ENCODE data around the gene ZBED3. TPM values are rescaled to one million over a fixed set of nuclear protein-coding genes. Genes with fewer than 3 reads are reported as not detected.

ZBED3 gene
- total RNA-seq, 1 donor from 2014 or later = 2.2 TPM

DNA sequence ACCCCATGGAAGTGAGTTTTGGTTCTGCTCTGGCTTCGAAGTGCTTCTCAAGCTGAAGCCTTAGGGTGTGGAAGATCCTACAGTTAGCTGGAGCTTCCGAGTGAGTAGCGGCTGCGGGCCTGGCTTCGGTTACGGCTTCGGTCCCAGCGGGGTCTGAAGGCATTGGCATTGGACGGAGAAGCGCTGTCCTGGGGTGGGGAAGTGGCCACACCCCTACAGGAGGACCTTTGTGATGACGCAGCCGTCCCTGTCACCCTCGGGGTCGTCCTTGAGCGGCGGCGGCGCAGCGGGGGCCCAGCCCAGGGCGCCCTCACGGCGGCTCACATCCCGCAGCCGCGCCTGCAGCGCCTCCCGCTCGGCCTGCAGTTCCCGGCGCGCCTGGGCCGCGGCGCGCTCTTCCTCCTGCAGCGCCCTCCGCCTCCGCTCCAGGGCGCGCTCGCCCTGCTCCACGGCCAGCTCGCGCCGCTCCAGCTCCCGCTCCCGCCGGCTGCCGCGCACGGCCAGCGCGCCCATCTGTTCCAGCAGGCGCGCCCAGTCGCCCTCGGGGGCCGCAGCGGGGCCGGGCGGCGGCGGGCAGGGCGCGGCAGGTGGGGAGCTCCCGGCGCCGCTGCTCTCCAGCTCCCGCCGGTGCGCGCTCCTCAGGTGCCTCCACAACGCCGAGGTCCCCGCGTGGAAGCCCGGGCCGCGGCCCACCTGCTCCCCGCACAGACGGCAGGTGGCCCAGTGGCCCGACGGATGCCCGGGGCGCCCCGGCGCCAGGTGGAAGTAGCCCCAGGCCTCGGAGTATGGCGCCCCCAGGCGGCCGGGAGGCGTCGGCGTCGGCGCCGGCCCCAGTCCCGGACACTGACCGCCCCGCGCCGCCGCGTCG is 9.9 kb downstream of the ZBED3 start:
- DNase-seq = peak; percentile 36

DNA sequence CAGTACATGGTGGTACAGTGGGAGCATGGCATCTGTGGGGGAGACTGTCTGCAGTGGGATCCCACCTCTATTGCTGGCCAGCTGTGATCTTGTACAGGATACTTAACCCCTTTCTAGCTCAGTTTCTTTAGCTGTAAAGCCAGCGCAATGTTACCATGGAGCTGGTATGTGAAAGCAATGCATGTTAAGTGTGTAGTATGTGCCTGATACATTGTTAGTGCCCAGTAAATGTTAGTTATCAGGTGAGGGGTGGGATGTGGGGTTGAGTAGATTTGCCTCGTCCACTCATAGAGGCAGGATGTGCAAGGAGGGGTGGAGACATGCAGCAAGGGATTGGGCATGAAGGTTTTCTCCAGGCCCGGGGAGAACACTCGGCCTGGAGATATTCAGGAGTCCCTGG is 12.3 kb downstream of the ZBED3 start:
- no peak for DNase-seq

DNA sequence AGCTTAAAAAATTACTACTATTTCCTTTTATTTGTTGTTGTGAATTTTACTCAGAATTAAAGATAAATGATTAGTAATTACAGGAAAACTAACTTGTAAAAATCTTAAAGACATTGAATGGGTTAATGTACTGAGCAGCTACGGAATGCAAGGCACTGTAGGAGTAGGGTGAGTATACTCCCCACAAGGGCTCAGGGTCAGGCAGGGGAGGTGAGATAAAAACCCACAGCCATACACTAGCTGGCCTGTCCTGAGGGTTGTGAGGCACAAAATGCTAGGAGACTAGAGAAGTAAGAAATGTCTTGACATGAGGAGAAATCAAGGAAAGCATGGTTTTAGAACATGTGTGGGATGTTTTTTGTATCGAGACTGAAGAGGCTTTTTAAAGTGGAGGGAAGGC is 13.4 kb downstream of the ZBED3 start:
- DNase-seq = no peak

DNA sequence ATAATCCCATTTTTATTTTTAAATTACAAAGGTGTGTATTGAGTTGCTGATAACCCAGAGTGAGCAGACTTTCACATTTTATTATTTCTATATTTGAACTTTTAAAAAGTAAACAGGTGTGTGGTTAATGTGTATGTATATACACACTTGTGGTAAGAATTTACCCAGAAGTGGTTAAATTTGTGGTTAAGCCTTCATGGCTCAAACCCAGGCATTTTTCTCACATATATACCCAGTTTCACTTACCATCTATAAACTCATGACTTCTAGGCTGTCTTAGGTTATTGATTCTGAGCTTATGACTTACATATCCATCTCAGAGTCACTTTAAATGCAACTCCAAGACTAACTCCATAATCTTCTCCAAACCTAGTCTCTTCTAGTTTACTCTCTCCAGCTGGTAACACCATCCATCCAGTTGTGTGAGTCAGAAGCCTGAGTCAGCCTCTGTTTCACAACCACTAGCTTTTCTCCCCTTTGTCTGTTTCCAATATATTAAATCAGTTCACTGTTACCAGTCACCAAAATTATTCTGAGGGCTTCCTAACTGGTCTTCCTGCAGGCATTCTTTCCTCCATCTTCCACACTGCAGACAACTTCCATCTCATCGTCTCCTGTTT is 20.2 kb downstream of the ZBED3 start:
- no peak for DNase-seq

DNA sequence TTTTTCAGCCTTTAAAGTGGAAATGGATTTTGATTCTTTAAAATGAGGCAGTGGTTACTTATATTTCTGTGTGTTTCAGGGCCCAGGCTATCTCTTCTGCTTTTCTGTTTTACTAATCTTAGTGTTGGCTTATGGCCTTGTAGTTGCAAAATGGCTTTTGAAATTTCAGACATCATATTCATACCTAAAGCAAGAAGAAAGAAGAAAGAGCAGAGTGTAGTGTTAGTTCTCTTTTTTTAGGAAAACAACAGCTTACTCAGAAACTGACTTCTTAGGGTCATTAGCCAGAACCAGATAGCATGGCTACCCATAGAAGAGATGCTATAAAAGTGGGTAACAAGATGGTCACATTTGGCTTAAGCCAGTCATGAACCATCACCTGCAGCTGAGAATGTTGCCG is 20.9 kb downstream of the ZBED3 start:
- no peak for DNase-seq

DNA sequence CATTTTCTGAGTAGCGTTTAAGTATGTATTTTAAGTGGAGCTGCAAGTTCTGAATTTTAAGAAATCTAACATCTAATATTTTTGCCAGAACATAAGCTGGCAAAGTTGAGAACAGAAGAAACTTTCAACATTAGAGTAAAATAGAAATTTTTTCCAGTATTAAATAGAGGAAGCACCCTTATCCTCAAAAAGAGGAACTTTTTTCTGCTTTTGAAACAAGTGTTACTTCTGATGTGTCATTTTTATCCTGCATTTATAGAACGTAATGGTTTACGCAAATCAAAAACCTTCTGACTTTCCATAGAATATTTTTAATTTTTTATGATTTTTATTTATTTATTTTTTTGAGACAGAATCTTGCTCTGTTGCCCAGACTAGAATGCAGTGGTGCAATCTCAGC is 21.8 kb downstream of the ZBED3 start:
- DNase-seq = no peak

DNA sequence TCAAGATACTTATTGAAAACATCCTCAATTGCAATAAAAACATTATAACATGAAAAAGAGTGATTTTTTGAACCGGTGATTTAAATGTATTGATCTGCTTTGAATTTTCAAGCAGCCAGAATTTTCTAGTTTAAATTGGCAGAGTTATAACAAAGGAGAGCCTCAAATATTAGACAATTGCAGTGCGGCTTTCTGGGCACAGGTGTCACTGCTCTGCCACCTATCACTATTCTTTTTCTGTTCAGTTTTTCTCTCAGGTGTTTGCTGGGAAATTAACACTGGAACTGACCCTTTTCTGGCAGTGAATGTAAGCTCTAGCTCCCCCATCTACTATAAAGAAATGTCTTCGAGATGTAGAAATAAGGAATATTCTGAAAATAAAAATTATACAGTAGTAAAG is 23.0 kb downstream of the ZBED3 start:
- DNase-seq = no peak

DNA sequence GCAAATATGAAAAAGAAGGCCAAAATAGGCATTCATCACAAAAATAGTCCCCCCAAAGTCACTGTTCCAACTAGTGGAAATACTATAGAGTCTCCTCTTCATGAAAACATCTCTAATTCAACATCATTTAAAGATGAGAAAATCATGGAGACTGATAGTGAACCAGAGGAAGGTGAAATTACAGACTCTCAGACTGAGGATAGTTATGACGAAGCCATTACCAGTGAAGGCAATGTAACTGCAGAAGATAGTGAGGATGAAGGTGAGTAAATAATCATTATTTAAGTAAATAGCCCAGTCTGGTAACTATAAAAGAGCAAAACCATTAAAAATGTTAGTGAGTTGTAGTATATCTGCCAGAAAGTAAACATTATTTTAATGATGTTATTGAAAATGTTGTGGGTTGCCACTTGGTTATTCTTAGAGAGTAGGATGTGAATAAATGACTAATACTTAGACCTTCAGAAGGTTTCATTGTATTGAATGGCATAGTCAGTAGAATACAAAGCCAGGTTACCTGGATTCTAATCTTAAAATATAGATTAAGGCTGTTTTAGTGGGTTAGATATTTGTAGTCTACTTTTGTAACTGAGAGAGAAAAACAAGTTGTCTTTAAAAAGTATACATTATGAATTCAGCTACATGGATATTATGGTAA is 40.5 kb downstream of the ZBED3 start:
- no peak for DNase-seq

DNA sequence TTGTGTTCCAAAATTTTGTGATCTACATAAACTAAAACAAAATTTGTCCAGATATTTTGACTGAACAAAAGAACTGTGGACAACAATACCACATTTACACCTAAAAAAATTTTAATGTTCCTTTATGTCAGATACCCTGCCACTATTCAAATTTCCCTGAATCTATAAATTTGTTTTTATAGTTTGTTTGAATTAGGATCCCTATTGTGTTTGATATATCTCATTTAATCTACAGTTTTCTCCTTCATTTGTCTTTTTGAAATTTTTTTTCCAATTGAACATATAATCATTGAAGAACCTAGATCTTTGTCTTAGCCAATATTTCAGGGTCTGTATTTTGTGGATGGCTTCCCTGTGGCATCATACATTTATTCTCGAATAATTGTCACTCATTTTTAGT is 51.1 kb downstream of the ZBED3 start:
- DNase-seq = no peak

DNA sequence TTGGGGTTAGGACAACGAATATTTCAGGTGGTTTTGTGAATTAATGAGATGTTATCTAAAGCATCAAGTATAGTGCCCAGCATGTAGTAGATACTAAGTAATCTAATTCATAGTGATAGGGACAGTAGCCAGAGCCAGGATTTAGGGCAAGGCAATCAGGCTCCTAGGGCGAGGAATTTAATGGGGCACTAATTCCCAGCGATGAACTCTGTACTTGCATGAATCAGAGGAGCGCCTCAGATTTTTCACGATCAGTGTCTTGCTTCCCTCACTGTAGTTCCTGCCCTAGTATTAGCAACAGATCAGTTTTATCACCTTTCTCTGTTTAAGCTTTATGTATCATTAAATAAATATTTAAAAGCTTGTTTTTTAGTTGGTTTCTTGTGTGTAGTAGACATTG is 53.7 kb downstream of the ZBED3 start:
- no peak for DNase-seq

DNA sequence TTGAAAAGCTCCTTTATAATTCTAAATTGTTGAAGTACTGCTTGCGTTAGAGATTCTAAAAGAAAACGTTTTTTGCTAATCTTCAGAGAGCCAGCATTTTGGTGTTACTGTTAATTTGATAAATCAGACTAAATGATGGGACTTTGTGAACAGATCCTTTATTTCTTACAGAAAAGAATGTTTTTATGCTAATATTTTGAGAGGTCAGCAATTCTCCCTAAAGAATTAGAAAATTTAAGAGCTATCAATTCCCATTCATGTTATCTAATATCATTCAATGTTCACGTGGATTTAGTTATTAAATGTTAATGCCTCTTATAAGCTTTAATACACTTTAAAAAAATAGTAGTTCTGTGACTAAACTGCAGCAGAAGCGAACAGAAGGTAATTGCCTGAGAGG is 54.5 kb downstream of the ZBED3 start:
- no peak for DNase-seq

DNA sequence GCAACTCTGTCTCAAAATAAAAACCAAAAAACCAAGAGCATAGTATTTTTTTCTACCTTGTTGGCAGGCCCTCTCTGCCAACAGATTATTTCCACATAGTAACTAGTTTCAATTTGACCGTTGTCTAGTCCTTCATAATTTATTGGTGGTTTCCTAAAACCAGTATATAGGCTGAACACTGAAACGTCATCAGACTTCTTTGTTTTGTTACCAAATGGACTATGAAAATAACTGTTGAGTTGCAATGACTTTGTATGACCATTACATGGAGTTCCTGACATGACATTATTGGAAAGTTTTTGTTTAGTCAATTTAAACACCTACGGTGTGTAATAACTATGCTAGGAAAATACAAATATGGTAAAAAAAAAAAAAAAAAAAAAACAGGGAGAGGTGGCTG is 55.2 kb downstream of the ZBED3 start:
- DNase-seq = no peak

DNA sequence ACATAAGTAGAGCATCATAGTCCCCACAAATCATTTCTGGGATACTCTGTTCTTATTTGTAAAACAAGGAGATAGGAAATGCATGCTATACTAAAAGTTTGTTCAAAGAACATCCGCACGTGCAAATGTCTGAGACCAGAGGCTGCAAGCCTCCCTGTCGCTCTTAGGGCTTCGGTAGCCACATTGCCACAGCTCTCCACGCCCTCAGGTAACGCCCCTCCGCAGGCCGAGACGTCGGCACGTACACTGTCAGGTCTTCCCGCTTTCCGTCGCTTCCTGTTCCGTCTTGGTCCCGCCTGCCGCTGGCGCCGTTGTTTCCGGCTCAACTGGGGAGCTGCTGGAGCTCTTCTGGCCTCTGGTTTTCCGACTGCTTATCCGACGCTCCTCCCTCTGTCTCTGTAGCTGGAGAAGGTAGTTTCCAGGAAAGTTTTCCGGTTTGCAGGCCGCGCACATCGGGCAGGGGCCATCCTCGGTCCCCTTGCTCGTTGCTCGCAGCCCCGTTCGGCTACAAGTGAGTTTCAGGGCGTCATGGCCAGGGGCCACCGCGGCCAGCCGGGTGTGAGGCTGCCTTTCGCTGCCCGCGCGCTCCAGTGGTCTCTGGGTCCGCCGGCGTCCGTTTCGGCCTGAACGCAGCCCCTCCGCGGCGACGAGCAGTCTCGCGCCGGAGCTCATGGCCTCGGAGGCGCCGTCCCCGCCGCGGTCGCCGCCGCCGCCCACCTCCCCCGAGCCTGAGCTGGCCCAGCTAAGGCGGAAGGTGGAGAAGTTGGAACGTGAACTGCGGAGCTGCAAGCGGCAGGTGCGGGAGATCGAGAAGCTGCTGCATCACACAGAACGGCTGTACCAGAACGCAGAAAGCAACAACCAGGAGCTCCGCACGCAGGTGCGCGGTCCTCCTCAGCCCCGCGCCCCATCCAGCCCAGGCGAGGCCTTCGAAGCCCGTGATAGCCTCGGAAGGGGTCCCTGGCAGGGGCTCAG is 56.7 kb downstream of the ZBED3 start, which contains the start of gene AGGF1:
AGGF1 (plus strand) TSS at position 308 of the 975 bp plus-strand sequence; CDS start at position 671, 363 bp downstream.
- DNase-seq = peak; percentile 92

DNA sequence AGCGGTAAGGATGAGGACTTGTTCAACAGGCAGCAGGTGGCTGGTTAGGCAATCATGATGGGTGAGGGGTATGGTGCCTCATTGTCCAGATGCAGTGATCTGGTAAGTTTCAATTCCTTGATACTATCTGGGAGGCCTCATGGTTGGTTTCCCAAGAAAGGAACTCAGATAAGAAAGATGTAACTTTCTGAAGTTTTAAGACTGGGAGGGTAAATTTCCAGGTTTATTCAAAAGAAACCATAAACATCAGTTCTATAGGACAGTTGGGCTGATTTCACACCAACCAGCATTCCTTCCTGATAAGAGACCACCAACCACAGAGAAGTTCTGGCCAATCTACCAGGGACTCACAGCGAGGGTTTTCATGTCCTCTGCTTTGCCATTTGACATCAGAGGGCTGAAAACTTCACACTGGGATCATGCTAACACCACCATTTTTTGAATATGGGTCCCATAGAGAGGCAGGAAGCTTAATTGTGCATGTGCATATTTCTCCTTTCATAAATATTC is 57.7 kb downstream of the ZBED3 start:
- DNase-seq = no peak

DNA sequence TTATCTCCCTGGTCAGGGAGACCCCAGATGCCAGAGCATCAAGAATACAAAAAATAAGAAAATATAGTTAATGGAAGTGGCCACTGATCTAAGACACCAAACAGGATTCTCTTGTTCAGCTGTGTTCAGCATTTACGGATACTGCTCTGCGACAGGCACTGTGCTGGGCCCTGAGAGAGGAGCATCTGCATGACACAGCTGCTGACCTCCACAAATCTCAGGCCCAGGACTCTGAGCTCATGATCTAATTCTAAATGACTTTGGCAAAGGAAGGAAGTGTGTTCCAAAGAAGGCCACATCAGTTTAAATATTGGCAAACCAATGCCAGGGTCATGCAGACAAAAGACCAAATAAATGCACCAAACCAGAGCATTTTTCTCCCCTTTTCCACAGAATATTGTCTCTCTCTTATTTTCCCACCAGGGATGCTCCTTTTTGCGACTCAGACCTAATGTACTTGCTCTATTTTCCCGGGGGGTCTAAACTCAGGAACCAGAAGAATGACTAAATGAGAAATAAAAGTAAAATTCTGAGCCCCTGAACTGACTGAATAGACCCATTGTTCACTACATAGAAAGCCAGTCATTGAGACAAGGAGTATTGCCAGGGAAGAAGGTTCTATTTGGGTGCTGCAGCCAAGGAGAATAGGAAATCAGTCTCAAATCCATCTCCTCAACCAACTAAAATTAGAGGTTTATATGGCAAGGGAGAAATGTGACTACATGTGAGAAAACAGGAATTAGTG is 58.3 kb downstream of the ZBED3 start:
- peak; percentile 18 for DNase-seq

DNA sequence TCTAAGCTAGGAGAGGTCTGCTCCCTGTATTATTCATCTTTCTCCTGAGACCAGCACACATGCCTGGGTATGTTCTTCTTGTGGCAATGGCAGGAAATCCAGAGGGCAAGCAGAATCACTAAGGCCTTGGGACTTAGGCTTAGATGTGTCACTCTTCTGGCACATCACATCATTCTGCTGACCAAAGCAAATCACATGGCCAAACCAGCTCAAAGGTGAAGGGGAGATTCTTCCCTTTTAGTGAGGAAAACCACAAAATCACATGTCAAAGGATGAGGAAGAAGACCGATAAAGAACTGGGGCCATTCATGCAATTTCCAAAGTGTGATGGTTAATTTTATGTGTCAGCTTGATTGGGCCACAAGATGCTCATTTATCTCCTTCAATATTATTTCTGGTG is 62.6 kb downstream of the ZBED3 start:
- DNase-seq = no peak

DNA sequence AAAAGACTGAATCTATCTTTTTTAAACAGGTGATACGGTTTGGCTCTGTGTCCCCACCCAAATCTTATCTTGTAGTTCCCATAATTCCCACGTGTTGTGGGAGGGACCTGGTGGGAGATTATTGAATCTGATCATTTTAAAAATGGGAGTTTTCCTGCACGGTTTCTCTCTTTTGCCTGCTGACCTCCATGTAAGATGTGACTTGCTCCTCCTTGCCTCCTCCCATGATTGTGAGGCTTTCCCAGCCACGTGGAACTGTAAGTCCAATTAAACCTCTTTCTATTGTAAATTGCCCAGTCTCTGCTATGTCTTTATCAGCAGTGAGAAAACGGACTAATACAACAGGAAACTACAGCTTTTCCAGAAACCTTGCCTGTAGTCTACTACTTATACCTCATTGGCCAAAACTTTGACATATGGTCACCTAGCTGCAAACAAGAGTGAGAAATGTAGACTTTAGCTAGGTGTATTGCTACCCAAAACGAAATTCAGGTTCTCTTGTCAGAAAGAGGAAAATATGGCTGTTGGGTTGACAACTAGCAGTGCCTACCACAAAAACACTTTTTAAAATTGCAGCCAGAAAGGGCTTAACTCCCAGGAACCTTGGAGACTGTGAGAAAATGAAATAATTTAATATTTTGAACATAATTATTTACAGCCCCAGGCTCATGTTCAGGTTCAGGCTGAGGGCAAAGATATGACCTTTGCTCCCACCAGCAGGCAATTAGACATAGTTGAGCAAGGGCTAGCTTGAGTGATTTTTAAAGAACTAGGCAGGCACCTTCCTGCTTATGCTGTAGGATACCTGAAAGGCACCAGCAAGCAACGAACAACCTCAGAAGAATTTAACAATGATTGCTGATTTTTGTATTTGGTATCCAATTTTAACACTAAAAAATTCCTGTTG is 64.3 kb downstream of the ZBED3 start:
- DNase-seq = no peak

Data from occipital lobe (tissue), 2 donors.